Measurements from ENCODE around the gene LGALS12.
"Not testable (repeated sequence)": the region's sequence is repeated elsewhere in the genome, so short reads cannot be mapped to it uniquely, and the experiment has no call there.

LGALS12 gene

GRCh38 chr11:63527667-63528066 is 21.8 kb downstream of the LGALS12 start:
- Histone ChIP-seq H3K9ac (ENCODE audit: low read length) (no peak overlapping the region), H3K27ac (ENCODE audit: low read depth, low read length) (no peak overlapping the region), H3K4me1 (ENCODE audit: insufficient read depth, low read length) (no peaks in the 10 kb centered on the region), H3K27me3 (ENCODE audit: control insufficient read depth in 1 of 2, insufficient read depth in 2 of 2, low read length in 2 of 2) (no peaks in the 10 kb centered on the region), H3K4me3 (ENCODE audit: low read depth in 1 of 2, low read length in 2 of 2) (no peak overlapping the region), H3K9me3 (ENCODE audit: low read length) (no peaks in the 10 kb centered on the region), H3K36me3 (ENCODE audit: insufficient read depth, low read length) (no peaks in the 10 kb centered on the region)

GRCh38 chr11:63528156-63528555 is 22.3 kb downstream of the LGALS12 start:
- H3K4me1 ChIP-seq (ENCODE audit: insufficient read depth, low read length); H3K9ac ChIP-seq (ENCODE audit: low read length); H3K36me3 ChIP-seq (ENCODE audit: insufficient read depth, low read length); H3K27me3 ChIP-seq (ENCODE audit: control insufficient read depth in 1 of 2, insufficient read depth in 2 of 2, low read length in 2 of 2); H3K9me3 ChIP-seq (ENCODE audit: low read length); H3K4me3 ChIP-seq (ENCODE audit: low read depth in 1 of 2, low read length in 2 of 2); H3K27ac ChIP-seq (ENCODE audit: low read depth, low read length): not testable (repeated sequence)

GRCh38 chr11:63528729-63529278 is 22.9 kb downstream of the LGALS12 start:
- not testable (repeated sequence) for H3K4me1 ChIP-seq (ENCODE audit: insufficient read depth, low read length); H3K27me3 ChIP-seq (ENCODE audit: control insufficient read depth in 1 of 2, insufficient read depth in 2 of 2, low read length in 2 of 2); H3K27ac ChIP-seq (ENCODE audit: low read depth, low read length); H3K4me3 ChIP-seq (ENCODE audit: low read depth in 1 of 2, low read length in 2 of 2); H3K9me3 ChIP-seq (ENCODE audit: low read length); H3K36me3 ChIP-seq (ENCODE audit: insufficient read depth, low read length); H3K9ac ChIP-seq (ENCODE audit: low read length)

GRCh38 chr11:63529373-63529772 is 23.5 kb downstream of the LGALS12 start:
- not testable (repeated sequence) for H3K36me3 ChIP-seq (ENCODE audit: insufficient read depth, low read length); H3K27ac ChIP-seq (ENCODE audit: low read depth, low read length); H3K27me3 ChIP-seq (ENCODE audit: control insufficient read depth in 1 of 2, insufficient read depth in 2 of 2, low read length in 2 of 2); H3K4me1 ChIP-seq (ENCODE audit: insufficient read depth, low read length); H3K9ac ChIP-seq (ENCODE audit: low read length); H3K4me3 ChIP-seq (ENCODE audit: low read depth in 1 of 2, low read length in 2 of 2); H3K9me3 ChIP-seq (ENCODE audit: low read length)

GRCh38 chr11:63530021-63530420 is 24.1 kb downstream of the LGALS12 start:
- Histone ChIP-seq H3K4me3 (ENCODE audit: low read depth in 1 of 2, low read length in 2 of 2) (no peak overlapping the region), H3K27me3 (ENCODE audit: control insufficient read depth in 1 of 2, insufficient read depth in 2 of 2, low read length in 2 of 2) (no peaks in the 10 kb centered on the region), H3K36me3 (ENCODE audit: insufficient read depth, low read length) (no peaks in the 10 kb centered on the region), H3K4me1 (ENCODE audit: insufficient read depth, low read length) (no peaks in the 10 kb centered on the region), H3K9ac (ENCODE audit: low read length) (no peak overlapping the region), H3K9me3 (ENCODE audit: low read length) (no peaks in the 10 kb centered on the region), H3K27ac (ENCODE audit: low read depth, low read length) (no peak overlapping the region)

- not testable (repeated sequence) for H3K27ac ChIP-seq (ENCODE audit: low read depth, low read length); H3K9ac ChIP-seq (ENCODE audit: low read length); H3K4me1 ChIP-seq (ENCODE audit: insufficient read depth, low read length); H3K4me3 ChIP-seq (ENCODE audit: low read depth in 1 of 2, low read length in 2 of 2); H3K9me3 ChIP-seq (ENCODE audit: low read length); H3K27me3 ChIP-seq (ENCODE audit: control insufficient read depth in 1 of 2, insufficient read depth in 2 of 2, low read length in 2 of 2); H3K36me3 ChIP-seq (ENCODE audit: insufficient read depth, low read length)
Measured at GRCh38 chr11:63531074-63531792, 25.3 kb downstream of the LGALS12 start.

GRCh38 chr11:63532117-63532516 is 26.2 kb downstream of the LGALS12 start:
- Histone ChIP-seq H3K27me3 (ENCODE audit: control insufficient read depth in 1 of 2, insufficient read depth in 2 of 2, low read length in 2 of 2) (no peaks in the 10 kb centered on the region), H3K4me1 (ENCODE audit: insufficient read depth, low read length) (peaks cover 9% of the 10 kb centered on the region), H3K4me3 (ENCODE audit: low read depth in 1 of 2, low read length in 2 of 2) (no peak overlapping the region), H3K27ac (ENCODE audit: low read depth, low read length) (no peak overlapping the region), H3K9ac (ENCODE audit: low read length) (no peak overlapping the region), H3K9me3 (ENCODE audit: low read length) (no peaks in the 10 kb centered on the region), H3K36me3 (ENCODE audit: insufficient read depth, low read length) (no peaks in the 10 kb centered on the region)

- H3K27ac ChIP-seq (ENCODE audit: low read depth, low read length) = no peak overlapping the region
- peaks cover 15% of the 10 kb centered on the region for H3K4me1 ChIP-seq (ENCODE audit: insufficient read depth, low read length)
- no peaks in the 10 kb centered on the region for H3K36me3 ChIP-seq (ENCODE audit: insufficient read depth, low read length)
- H3K27me3 ChIP-seq (ENCODE audit: control insufficient read depth in 1 of 2, insufficient read depth in 2 of 2, low read length in 2 of 2) = no peaks in the 10 kb centered on the region
- H3K9me3 ChIP-seq (ENCODE audit: low read length) = no peaks in the 10 kb centered on the region
- H3K9ac ChIP-seq (ENCODE audit: low read length) = no peak overlapping the region
- H3K4me3 ChIP-seq (ENCODE audit: low read depth in 1 of 2, low read length in 2 of 2) = no peak overlapping the region
Measured at GRCh38 chr11:63532799-63533475, 27.1 kb downstream of the LGALS12 start.

- Histone ChIP-seq H3K9ac (ENCODE audit: low read length) (no peak overlapping the region), H3K36me3 (ENCODE audit: insufficient read depth, low read length) (no peaks in the 10 kb centered on the region), H3K4me3 (ENCODE audit: low read depth in 1 of 2, low read length in 2 of 2) (no peak overlapping the region), H3K27me3 (ENCODE audit: control insufficient read depth in 1 of 2, insufficient read depth in 2 of 2, low read length in 2 of 2) (no peaks in the 10 kb centered on the region), H3K27ac (ENCODE audit: low read depth, low read length) (no peak overlapping the region), H3K4me1 (ENCODE audit: insufficient read depth, low read length) (peaks cover 26% of the 10 kb centered on the region), H3K9me3 (ENCODE audit: low read length) (no peaks in the 10 kb centered on the region)
Measured at GRCh38 chr11:63534076-63534475, 28.2 kb downstream of the LGALS12 start.

GRCh38 chr11:63534895-63535461 is 29.1 kb downstream of the LGALS12 start:
- H3K4me1 ChIP-seq (ENCODE audit: insufficient read depth, low read length) = peaks cover 28% of the 10 kb centered on the region
- no peaks in the 10 kb centered on the region for H3K27me3 ChIP-seq (ENCODE audit: control insufficient read depth in 1 of 2, insufficient read depth in 2 of 2, low read length in 2 of 2)
- H3K4me3 ChIP-seq (ENCODE audit: low read depth in 1 of 2, low read length in 2 of 2) = no peak overlapping the region
- H3K36me3 ChIP-seq (ENCODE audit: insufficient read depth, low read length) = peaks cover 2% of the 10 kb centered on the region
- no peak overlapping the region for H3K9ac ChIP-seq (ENCODE audit: low read length)
- H3K27ac ChIP-seq (ENCODE audit: low read depth, low read length) = no peak overlapping the region
- H3K9me3 ChIP-seq (ENCODE audit: low read length) = no peaks in the 10 kb centered on the region

GRCh38 chr11:63535734-63536133 is 29.9 kb downstream of the LGALS12 start:
- Histone ChIP-seq H3K36me3 (ENCODE audit: insufficient read depth, low read length) (peaks cover 7% of the 10 kb centered on the region), H3K4me3 (ENCODE audit: low read depth in 1 of 2, low read length in 2 of 2) (peak overlapping the region in 1 of 2 donors; percentile 12), H3K4me1 (ENCODE audit: insufficient read depth, low read length) (peaks cover 28% of the 10 kb centered on the region), H3K9me3 (ENCODE audit: low read length) (no peaks in the 10 kb centered on the region), H3K27me3 (ENCODE audit: control insufficient read depth in 1 of 2, insufficient read depth in 2 of 2, low read length in 2 of 2) (no peaks in the 10 kb centered on the region), H3K9ac (ENCODE audit: low read length) (no peak overlapping the region), H3K27ac (ENCODE audit: low read depth, low read length) (peak overlapping the region; percentile 94)

All from muscle layer of colon (tissue), 2 donors.